ENCODE results near the gene LRCH1.

DNA sequence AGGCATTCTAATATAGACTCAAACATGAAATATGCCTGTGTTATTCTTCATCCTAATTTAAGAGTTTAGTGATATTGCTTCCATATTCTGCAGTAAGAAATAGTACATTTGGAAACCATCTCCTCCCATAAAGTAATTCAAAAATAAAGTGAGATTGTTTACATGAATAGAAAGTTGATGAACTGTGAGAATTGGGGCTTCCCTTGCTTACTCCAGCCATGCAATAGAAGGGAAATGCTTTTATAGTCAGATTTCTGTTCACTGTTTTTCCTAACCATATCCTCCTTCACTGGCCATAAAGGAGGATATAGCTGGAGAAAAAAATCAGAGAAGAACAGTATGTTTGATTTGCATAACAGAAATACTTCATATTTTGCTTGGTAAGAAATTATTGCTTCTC, 7.8 kb downstream of the LRCH1 start:
- TF ChIP-seq, protein P1, sequence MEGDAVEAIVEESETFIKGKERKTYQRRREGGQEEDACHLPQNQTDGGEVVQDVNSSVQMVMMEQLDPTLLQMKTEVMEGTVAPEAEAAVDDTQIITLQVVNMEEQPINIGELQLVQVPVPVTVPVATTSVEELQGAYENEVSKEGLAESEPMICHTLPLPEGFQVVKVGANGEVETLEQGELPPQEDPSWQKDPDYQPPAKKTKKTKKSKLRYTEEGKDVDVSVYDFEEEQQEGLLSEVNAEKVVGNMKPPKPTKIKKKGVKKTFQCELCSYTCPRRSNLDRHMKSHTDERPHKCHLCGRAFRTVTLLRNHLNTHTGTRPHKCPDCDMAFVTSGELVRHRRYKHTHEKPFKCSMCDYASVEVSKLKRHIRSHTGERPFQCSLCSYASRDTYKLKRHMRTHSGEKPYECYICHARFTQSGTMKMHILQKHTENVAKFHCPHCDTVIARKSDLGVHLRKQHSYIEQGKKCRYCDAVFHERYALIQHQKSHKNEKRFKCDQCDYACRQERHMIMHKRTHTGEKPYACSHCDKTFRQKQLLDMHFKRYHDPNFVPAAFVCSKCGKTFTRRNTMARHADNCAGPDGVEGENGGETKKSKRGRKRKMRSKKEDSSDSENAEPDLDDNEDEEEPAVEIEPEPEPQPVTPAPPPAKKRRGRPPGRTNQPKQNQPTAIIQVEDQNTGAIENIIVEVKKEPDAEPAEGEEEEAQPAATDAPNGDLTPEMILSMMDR (IDR thresholded peaks at IDR 0.05) = no peak
- TF ChIP-seq POLR2A (IDR thresholded peaks at IDR 0.05) = no peak

Data from lower leg skin (tissue), 3 donors.